HUES64 (cell line): ENCODE measurements around the gene EBLN1.

Source experiments
- H3K27ac ChIP-seq: 2 replicates; pipeline ENCODE4 v1.7.0; 2013; ENCODE audit warnings: low read depth, low read length, inconsistent platforms
- H3K27me3 ChIP-seq: 2 replicates; pipeline ENCODE4 v1.6.1; 2013; ENCODE audit warnings: mild to moderate bottlenecking, low read length; ENCODE audit not compliant: insufficient read depth
- H3K36me3 ChIP-seq: 2 replicates; pipeline ENCODE4 v1.6.1; 2013; ENCODE audit warnings: mild to moderate bottlenecking, low read length; ENCODE audit not compliant: insufficient read depth
- H3K4me1 ChIP-seq: 2 replicates; pipeline ENCODE4 v1.6.1; 2013; ENCODE audit warnings: mild to moderate bottlenecking, low read length, moderate library complexity; ENCODE audit not compliant: insufficient read depth
- H3K4me3 ChIP-seq: 2 replicates; pipeline ENCODE4 v1.5.1; 2013; ENCODE audit warnings: mild to moderate bottlenecking, low read length, moderate library complexity
- H3K9ac ChIP-seq: 2 replicates; pipeline ENCODE4 v1.6.1; 2013; ENCODE audit warnings: mild to moderate bottlenecking, low read depth, low read length
- H3K9me3 ChIP-seq: 2 replicates; pipeline ENCODE4 v1.6.1; 2013; ENCODE audit warnings: low read depth, low read length; ENCODE audit not compliant: insufficient read depth
- whole genome bisulfite sequencing: fragments of 150-250, 120-280 bp; methylation state at CpG from one replicate; pipeline ENCODE4 v1.1.7; 2013; ENCODE audit warnings: missing lambda C conversion rate; 5-methylcytosine and 5-hydroxymethylcytosine counted together

EBLN1 gene

DNA sequence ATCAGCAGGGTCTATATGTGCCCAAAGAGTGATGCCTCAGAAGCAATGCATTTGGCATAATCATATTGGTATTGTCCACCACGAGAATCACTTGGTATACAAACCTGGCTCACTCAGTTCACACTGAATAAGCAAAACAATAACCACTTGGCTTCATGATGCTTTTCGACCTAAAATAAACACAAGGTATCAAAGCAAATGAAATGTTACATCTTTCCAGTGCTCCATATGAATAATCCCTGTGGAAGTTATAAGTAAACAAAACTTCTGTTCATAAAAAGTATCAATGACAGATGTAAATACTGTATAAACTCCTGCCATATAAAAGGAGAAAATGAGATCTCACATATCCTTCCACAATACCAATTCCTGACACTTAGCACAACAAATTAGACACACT is 29.8 kb upstream of the EBLN1 start:
- Histone ChIP-seq H3K36me3 (no peaks in the 10 kb centered on the region), H3K9ac (no peak overlapping the region), H3K27ac (no peak overlapping the region), H3K4me1 (peaks cover 5% of the 10 kb centered on the region; the same call in 1 of the 2 replicates), H3K4me3 (no peak overlapping the region), H3K9me3 (no peaks in the 10 kb centered on the region), H3K27me3 (peaks cover 52% of the 10 kb centered on the region)
- WGBS: 91% methylated on average over 2 of the region's 2 CpGs

- Histone ChIP-seq H3K4me3 (no peak overlapping the region), H3K9me3 (no peaks in the 10 kb centered on the region), H3K36me3 (no peaks in the 10 kb centered on the region), H3K4me1 (peaks cover 5% of the 10 kb centered on the region; the same call in 1 of the 2 replicates), H3K9ac (no peak overlapping the region), H3K27me3 (peaks cover 44% of the 10 kb centered on the region), H3K27ac (no peak overlapping the region)
- 89% methylated on average over 3 of the region's 3 CpGs for WGBS
Observed at GRCh38 chr10:22246680-22247391, 29.0 kb upstream of the EBLN1 start.

- Histone ChIP-seq H3K9me3 (peaks cover 6% of the 10 kb centered on the region; the same call in 1 of the 2 replicates), H3K36me3 (no peaks in the 10 kb centered on the region), H3K27me3 (peaks cover 31% of the 10 kb centered on the region), H3K27ac (no peak overlapping the region), H3K9ac (no peak overlapping the region), H3K4me1 (no peaks in the 10 kb centered on the region), H3K4me3 (no peak overlapping the region)
- 74% methylated on average over 2 of the region's 2 CpGs for WGBS
Observed at GRCh38 chr10:22245567-22245966, 27.8 kb upstream of the EBLN1 start.

- H3K27me3 ChIP-seq: peaks cover 24% of the 10 kb centered on the region
- no peaks in the 10 kb centered on the region for H3K4me1 ChIP-seq
- no peak overlapping the region for H3K9ac ChIP-seq
- no peak overlapping the region for H3K27ac ChIP-seq
- H3K36me3 ChIP-seq: no peaks in the 10 kb centered on the region
- WGBS: 95% methylated on average over 3 of the region's 3 CpGs
- H3K4me3 ChIP-seq: no peak overlapping the region
- H3K9me3 ChIP-seq: peaks cover 6% of the 10 kb centered on the region; the same call in 1 of the 2 replicates
Observed at GRCh38 chr10:22244855-22245254, 27.0 kb upstream of the EBLN1 start.

GRCh38 chr10:22244001-22244400 is 26.2 kb upstream of the EBLN1 start:
- Histone ChIP-seq H3K4me1 (no peaks in the 10 kb centered on the region), H3K9ac (no peak overlapping the region), H3K4me3 (no peak overlapping the region), H3K36me3 (no peaks in the 10 kb centered on the region), H3K27ac (no peak overlapping the region), H3K27me3 (peaks cover 16% of the 10 kb centered on the region), H3K9me3 (peaks cover 6% of the 10 kb centered on the region; the same call in 1 of the 2 replicates)
- 85% methylated on average over 4 of the region's 4 CpGs for WGBS

- WGBS: 89% methylated on average over 4 of the region's 4 CpGs
- Histone ChIP-seq H3K9me3 (peaks cover 6% of the 10 kb centered on the region; the same call in 1 of the 2 replicates), H3K9ac (no peak overlapping the region), H3K27ac (no peak overlapping the region), H3K4me3 (no peak overlapping the region), H3K27me3 (peaks cover 10% of the 10 kb centered on the region), H3K4me1 (no peaks in the 10 kb centered on the region), H3K36me3 (no peaks in the 10 kb centered on the region)
Observed at GRCh38 chr10:22243321-22243720, 25.5 kb upstream of the EBLN1 start.

GRCh38 chr10:22231260-22231659 is 13.4 kb upstream of the EBLN1 start:
- Histone ChIP-seq H3K4me3 (no peak overlapping the region), H3K9me3 (no peaks in the 10 kb centered on the region), H3K27me3 (peaks cover 5% of the 10 kb centered on the region; the same call in 1 of the 2 replicates), H3K27ac (no peak overlapping the region), H3K36me3 (no peaks in the 10 kb centered on the region), H3K9ac (no peak overlapping the region), H3K4me1 (peaks cover 6% of the 10 kb centered on the region; the same call in 1 of the 2 replicates)
- 86% methylated on average over 1 of the region's 1 CpG for WGBS

DNA sequence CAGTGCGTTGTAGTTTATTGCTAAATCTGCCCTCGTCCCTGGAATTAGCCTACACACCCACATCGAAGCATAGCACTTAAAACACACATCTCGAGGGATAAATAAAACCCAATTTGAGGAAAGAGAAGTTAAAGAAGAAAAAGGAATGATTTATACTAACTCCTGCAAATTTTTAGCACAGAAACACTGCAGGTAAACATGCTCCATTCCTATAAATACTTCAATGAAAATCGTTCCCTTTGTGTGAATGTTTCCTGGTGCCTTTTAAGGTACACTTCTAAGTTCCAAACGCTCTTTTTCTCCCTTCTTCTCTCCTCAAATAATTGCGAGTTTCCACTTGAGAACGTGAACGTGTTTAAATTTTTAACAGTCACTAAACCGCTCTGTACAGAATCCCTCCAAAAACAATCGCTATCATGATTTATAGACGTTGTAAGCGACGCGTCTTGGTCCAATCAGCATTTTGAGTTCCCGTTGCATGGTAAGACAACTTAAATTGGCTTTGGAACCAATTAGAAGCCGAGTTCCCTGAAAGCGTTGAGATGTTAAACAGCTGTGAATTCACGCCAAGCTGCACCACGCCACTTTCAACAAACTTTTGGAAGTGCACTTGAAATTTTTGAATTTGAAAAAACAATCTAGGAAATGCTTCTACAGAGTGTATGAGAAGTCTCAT is 12.5 kb upstream of the EBLN1 start:
- Histone ChIP-seq H3K27ac (no peak overlapping the region), H3K4me1 (peaks cover 6% of the 10 kb centered on the region; the same call in 1 of the 2 replicates), H3K9ac (peak overlapping the region; percentile 63), H3K4me3 (peak overlapping the region; percentile 96), H3K9me3 (no peaks in the 10 kb centered on the region), H3K36me3 (no peaks in the 10 kb centered on the region), H3K27me3 (peaks cover 5% of the 10 kb centered on the region; the same call in 1 of the 2 replicates)
- WGBS: under 1% methylated on average over 19 of the region's 20 CpGs

- Histone ChIP-seq H3K27ac (no peak overlapping the region), H3K36me3 (no peaks in the 10 kb centered on the region), H3K27me3 (peaks cover 5% of the 10 kb centered on the region; the same call in 1 of the 2 replicates), H3K9me3 (no peaks in the 10 kb centered on the region), H3K4me3 (peak overlapping the region; percentile 96), H3K4me1 (peaks cover 6% of the 10 kb centered on the region; the same call in 1 of the 2 replicates), H3K9ac (peak overlapping the region; percentile 63)
- WGBS: 0% methylated on average over 5 of the region's 6 CpGs
Observed at GRCh38 chr10:22229802-22230157, 12.0 kb upstream of the EBLN1 start.

- H3K27ac ChIP-seq: peak overlapping the region; percentile 76
- H3K4me3 ChIP-seq: peak overlapping the region; percentile 96
- peaks cover 6% of the 10 kb centered on the region; the same call in 1 of the 2 replicates for H3K4me1 ChIP-seq
- no peaks in the 10 kb centered on the region for H3K36me3 ChIP-seq
- H3K27me3 ChIP-seq: peaks cover 5% of the 10 kb centered on the region; the same call in 1 of the 2 replicates
- no peaks in the 10 kb centered on the region for H3K9me3 ChIP-seq
- peak overlapping the region; percentile 87 for H3K9ac ChIP-seq
- 1% methylated on average over 65 of the region's 65 CpGs for WGBS
Observed at GRCh38 chr10:22228943-22229801, 11.4 kb upstream of the EBLN1 start.
